Measurements from ENCODE around the gene APOD. TPM values are rescaled to one million over a fixed set of nuclear protein-coding genes. Genes with fewer than 3 reads are reported as not detected.
"Not testable (repeated sequence)": the region's sequence is repeated elsewhere in the genome, so short reads cannot be mapped to it uniquely, and the experiment has no call there.

APOD gene
- total RNA-seq, 1 experiment from 2014 or later, result not detected

DNA sequence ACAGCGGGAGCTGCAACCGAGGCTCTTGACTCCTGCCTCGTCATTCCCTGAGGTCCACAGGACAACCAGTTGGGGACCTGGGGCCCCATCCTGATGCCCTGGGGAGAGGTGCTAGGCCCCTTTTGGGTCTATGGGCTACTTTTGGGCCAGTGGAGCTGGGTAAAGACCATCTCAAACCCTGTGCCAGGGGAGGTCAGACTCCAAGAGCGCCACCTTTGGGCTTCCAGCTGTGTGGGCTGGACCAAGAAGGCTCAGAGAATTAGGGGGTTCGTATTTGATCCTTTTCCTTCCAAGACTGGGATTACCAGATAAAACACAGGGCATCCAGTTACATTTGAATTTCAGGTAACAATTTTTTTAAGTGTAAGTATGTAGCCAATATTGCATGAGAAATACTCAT, 33.4 kb upstream of the APOD start:
- POLR2A ChIA-PET; H3K27me3 ChIP-seq (ENCODE audit: control insufficient read depth, insufficient read depth, low read length); CTCF ChIA-PET; H3K9me3 ChIP-seq (ENCODE audit: control insufficient read depth, insufficient read depth, low read depth, low read length); H3K27ac ChIP-seq (ENCODE audit: low read length); intact Hi-C loops (cut with micrococcal nuclease; ENCODE audit: unreplicated experiment); H3K4me3 ChIP-seq (ENCODE audit: low read depth in 2 of 2, low read length in 2 of 2); DNase-seq (ENCODE audit: low read depth, low spot score); in situ Hi-C loops (cut with HindIII; ENCODE audit: low pct_unique_long_range_greater_than_20kb, low sequenced_read_pairs); BruUV-seq (replicated peaks); ATAC-seq; H3K4me1 ChIP-seq (ENCODE audit: control insufficient read depth, insufficient read depth, low read length); H3K36me3 ChIP-seq (ENCODE audit: control insufficient read depth, insufficient read depth, low read length): not testable (repeated sequence)

DNA sequence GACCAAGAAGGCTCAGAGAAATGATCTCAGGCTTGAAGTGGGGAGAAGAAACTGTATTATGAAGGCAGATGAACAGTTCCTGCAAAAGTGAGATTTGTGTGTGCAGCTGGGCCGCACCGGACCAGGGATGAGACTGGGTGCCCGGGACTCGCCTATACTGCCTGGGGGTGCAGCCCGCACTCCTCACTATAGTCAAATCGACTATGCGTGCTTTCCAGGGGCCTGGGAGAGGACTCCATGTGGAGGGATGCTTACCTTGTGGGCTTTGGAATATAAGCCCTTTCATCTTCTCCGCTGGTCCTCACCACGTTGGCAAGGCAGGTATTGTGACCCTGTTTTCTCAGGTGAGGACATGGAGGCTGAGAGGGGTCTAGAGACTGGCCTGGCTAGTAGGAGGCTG, 32.9 kb upstream of the APOD start:
- no peak for ATAC-seq
- in situ Hi-C loops (cut with HindIII; ENCODE audit: low pct_unique_long_range_greater_than_20kb, low sequenced_read_pairs) (no loop called here), intact Hi-C loops (cut with micrococcal nuclease; ENCODE audit: unreplicated experiment) (no loop called here)
- Histone ChIP-seq H3K36me3 (ENCODE audit: control insufficient read depth, insufficient read depth, low read length) (no peaks in the 10 kb centered on the region), H3K4me1 (ENCODE audit: control insufficient read depth, insufficient read depth, low read length) (no peaks in the 10 kb centered on the region), H3K27ac (ENCODE audit: low read length) (no peak overlapping the region), H3K27me3 (ENCODE audit: control insufficient read depth, insufficient read depth, low read length) (no peaks in the 10 kb centered on the region), H3K4me3 (ENCODE audit: low read depth in 2 of 2, low read length in 2 of 2) (no peak overlapping the region), H3K9me3 (ENCODE audit: control insufficient read depth, insufficient read depth, low read depth, low read length) (no peaks in the 10 kb centered on the region)
- TF ChIP-seq, protein P1, sequence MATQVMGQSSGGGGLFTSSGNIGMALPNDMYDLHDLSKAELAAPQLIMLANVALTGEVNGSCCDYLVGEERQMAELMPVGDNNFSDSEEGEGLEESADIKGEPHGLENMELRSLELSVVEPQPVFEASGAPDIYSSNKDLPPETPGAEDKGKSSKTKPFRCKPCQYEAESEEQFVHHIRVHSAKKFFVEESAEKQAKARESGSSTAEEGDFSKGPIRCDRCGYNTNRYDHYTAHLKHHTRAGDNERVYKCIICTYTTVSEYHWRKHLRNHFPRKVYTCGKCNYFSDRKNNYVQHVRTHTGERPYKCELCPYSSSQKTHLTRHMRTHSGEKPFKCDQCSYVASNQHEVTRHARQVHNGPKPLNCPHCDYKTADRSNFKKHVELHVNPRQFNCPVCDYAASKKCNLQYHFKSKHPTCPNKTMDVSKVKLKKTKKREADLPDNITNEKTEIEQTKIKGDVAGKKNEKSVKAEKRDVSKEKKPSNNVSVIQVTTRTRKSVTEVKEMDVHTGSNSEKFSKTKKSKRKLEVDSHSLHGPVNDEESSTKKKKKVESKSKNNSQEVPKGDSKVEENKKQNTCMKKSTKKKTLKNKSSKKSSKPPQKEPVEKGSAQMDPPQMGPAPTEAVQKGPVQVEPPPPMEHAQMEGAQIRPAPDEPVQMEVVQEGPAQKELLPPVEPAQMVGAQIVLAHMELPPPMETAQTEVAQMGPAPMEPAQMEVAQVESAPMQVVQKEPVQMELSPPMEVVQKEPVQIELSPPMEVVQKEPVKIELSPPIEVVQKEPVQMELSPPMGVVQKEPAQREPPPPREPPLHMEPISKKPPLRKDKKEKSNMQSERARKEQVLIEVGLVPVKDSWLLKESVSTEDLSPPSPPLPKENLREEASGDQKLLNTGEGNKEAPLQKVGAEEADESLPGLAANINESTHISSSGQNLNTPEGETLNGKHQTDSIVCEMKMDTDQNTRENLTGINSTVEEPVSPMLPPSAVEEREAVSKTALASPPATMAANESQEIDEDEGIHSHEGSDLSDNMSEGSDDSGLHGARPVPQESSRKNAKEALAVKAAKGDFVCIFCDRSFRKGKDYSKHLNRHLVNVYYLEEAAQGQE (IDR thresholded peaks at IDR 0.05; ENCODE audit: insufficient read depth in 1 of 2, low read depth in 2 of 2, low read length in 1 of 2), result no peak
- no peak for TF ChIP-seq SIN3A (IDR thresholded peaks at IDR 0.05; ENCODE audit: borderline replicate concordance, insufficient read depth, low read depth, low read length)
- TF ChIP-seq TCF7L2 (IDR thresholded peaks at IDR 0.05; ENCODE audit: low read depth, low read length), result no peak
- TF ChIP-seq, protein P2, sequence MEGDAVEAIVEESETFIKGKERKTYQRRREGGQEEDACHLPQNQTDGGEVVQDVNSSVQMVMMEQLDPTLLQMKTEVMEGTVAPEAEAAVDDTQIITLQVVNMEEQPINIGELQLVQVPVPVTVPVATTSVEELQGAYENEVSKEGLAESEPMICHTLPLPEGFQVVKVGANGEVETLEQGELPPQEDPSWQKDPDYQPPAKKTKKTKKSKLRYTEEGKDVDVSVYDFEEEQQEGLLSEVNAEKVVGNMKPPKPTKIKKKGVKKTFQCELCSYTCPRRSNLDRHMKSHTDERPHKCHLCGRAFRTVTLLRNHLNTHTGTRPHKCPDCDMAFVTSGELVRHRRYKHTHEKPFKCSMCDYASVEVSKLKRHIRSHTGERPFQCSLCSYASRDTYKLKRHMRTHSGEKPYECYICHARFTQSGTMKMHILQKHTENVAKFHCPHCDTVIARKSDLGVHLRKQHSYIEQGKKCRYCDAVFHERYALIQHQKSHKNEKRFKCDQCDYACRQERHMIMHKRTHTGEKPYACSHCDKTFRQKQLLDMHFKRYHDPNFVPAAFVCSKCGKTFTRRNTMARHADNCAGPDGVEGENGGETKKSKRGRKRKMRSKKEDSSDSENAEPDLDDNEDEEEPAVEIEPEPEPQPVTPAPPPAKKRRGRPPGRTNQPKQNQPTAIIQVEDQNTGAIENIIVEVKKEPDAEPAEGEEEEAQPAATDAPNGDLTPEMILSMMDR (IDR thresholded peaks at IDR 0.05), result no peak
- no TSS peak for BruUV-seq (replicated peaks)
- CTCF ChIA-PET, result no interaction called here
- POLR2A ChIA-PET, result no interaction called here
- DNase-seq (ENCODE audit: low read depth, low spot score), result no peak

DNA sequence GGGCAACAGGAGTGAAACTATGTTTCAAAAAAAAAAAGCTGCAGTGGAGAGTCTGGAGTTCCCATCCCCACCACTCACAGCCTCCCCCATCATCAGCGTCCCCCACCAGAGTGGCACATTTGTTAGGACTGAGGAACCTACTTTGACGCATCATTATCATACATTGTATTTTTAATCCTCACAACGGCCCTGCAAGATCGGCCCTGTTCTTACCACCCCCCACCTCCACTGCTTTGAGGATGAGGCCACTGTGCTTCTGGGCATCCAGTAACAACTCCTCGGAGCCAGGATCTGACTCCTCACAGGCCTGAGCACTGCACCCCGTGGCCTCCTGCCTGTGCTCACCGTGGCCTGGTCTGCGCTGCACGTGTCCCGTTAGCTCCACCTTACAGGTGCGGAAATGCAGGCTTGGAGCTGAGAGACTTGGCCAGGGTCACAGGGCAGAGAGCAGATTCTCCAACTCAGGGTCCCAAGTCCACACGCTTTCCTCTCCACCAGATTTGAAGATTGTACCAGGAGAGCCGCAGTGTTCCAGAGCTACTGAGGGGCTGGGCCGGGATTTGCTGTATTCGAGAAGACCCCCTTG, 32.3 kb upstream of the APOD start:
- ATAC-seq; H3K4me3 ChIP-seq (ENCODE audit: low read depth in 2 of 2, low read length in 2 of 2); H3K27me3 ChIP-seq (ENCODE audit: control insufficient read depth, insufficient read depth, low read length); DNase-seq (ENCODE audit: low read depth, low spot score); H3K4me1 ChIP-seq (ENCODE audit: control insufficient read depth, insufficient read depth, low read length); H3K27ac ChIP-seq (ENCODE audit: low read length); POLR2A ChIA-PET; intact Hi-C loops (cut with micrococcal nuclease; ENCODE audit: unreplicated experiment); H3K36me3 ChIP-seq (ENCODE audit: control insufficient read depth, insufficient read depth, low read length); CTCF ChIA-PET; H3K9me3 ChIP-seq (ENCODE audit: control insufficient read depth, insufficient read depth, low read depth, low read length); BruUV-seq (replicated peaks); in situ Hi-C loops (cut with HindIII; ENCODE audit: low pct_unique_long_range_greater_than_20kb, low sequenced_read_pairs): not testable (repeated sequence)

DNA sequence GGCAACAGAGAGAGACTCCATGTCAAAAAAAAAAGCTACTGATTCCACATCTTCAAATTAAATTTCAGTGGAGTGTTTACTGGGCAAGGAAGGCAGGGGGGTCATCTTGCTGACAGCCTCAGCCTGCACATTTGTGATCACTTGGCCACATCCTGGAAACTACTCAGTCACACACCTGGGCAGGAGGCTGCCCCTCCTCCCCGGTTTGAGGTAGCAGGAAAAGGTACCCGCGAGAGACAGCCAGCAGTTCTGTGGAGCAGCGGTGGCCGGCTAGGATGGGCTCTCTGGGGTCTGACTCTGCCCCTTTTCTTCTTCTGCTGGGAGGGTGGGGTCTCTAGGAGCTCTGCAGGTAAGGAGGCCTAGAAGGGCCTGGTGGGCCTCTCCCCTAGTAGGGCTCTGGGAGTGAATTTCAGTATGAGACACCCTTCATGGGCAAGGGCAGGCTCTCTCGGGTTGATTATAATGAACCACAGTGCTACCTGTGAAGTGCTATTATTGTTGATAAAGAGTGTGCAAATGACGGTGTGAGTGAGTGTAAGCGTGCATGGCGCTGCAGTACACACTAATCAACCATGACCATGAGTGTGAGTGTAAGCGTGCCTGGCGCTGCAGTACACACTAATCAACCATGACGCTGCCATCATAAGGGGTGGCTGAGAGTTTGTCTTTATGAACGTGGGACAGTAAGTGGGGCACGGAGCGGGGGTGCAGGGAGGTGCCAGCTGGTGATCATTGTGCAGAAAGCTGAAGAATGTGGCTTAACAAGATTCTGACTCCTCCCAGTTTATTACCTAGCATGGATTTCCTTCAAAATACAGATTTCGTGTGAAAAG, 31.1 kb upstream of the APOD start:
- ATAC-seq; in situ Hi-C loops (cut with HindIII; ENCODE audit: low pct_unique_long_range_greater_than_20kb, low sequenced_read_pairs); H3K4me1 ChIP-seq (ENCODE audit: control insufficient read depth, insufficient read depth, low read length); intact Hi-C loops (cut with micrococcal nuclease; ENCODE audit: unreplicated experiment); H3K27ac ChIP-seq (ENCODE audit: low read length); H3K4me3 ChIP-seq (ENCODE audit: low read depth in 2 of 2, low read length in 2 of 2); H3K36me3 ChIP-seq (ENCODE audit: control insufficient read depth, insufficient read depth, low read length); DNase-seq (ENCODE audit: low read depth, low spot score); BruUV-seq (replicated peaks); H3K9me3 ChIP-seq (ENCODE audit: control insufficient read depth, insufficient read depth, low read depth, low read length); CTCF ChIA-PET; POLR2A ChIA-PET; H3K27me3 ChIP-seq (ENCODE audit: control insufficient read depth, insufficient read depth, low read length): not testable (repeated sequence)

Measured in Panc1 (cell line).